IPS-18c (cell line): ENCODE data around the gene SMAD6.

Source experiments
- H3K4me3 ChIP-seq: 2 replicates; pipeline ENCODE4 v1.7.0; 2013; ENCODE audit warnings: low read depth, mild to moderate bottlenecking, low read length, moderate library complexity; ENCODE audit not compliant: insufficient read depth
- H3K9me3 ChIP-seq: one replicate; pipeline ENCODE4 v1.6.1; 2013; ENCODE audit warnings: mild to moderate bottlenecking, low read length, moderate library complexity; ENCODE audit not compliant: control insufficient read depth, insufficient read depth

Gene SMAD6

DNA sequence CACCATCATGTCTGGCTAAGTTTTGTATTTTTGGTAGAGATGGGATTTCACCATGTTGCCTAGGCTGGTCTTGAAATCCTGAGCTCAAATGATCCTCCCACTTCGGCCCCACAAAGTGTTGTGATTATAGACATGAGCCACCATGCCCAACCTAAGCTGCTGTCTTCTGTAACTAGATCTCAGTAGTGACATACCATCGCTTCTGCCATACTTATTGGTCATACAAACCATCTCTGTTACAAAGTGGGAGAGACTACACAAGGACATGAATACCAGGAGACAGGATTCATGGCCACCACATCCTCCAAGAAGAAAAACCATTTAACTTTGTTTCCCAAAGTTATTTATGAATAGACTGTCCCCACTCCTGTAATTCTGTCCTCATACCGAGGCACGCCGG is 81.3 kb downstream of the SMAD6 start:
- Histone ChIP-seq H3K4me3 (no peak overlapping the region), H3K9me3 (no peaks in the 10 kb centered on the region)

DNA sequence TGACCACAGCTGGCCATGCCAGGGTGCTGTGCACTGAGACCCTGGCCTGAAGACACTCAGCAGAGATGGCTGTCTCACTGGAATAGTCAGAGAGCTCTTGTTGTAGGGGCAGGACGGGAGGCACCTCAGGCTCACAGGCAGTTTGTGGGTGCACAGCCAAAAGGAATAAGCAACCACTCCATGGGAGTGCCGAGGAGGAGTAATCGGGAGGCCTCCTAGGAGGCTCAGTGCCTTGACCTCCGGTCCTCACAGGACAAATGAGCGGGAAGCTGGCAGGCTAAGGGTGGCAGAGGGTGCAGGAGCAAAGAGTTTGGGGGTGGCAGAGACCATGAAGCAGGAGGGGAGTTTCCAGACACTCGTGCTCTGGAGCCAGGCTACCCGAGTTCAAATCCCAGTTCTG is 81.7 kb downstream of the SMAD6 start:
- no peaks in the 10 kb centered on the region for H3K9me3 ChIP-seq
- H3K4me3 ChIP-seq, result no peak overlapping the region

DNA sequence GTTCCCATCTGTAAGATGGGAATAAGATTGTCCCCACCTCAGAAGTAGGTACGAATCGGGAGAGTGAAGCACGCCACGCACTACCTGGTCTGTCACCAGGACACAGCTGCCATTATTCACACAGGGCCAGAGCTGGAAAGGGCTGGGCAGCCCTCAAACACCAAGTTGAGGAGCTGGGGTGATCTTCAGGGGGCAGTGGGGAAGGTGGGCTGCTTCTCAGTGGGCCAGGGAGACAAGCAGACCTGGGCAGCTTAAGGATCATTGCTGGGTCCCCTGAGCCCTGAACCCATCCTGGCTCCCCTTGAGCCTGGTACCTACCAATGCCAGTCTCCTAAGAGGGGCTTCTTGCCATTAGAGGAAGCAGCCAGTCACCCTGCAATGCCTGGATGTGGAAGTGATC is 82.1 kb downstream of the SMAD6 start:
- H3K4me3 ChIP-seq, result no peak overlapping the region
- H3K9me3 ChIP-seq, result no peaks in the 10 kb centered on the region

DNA sequence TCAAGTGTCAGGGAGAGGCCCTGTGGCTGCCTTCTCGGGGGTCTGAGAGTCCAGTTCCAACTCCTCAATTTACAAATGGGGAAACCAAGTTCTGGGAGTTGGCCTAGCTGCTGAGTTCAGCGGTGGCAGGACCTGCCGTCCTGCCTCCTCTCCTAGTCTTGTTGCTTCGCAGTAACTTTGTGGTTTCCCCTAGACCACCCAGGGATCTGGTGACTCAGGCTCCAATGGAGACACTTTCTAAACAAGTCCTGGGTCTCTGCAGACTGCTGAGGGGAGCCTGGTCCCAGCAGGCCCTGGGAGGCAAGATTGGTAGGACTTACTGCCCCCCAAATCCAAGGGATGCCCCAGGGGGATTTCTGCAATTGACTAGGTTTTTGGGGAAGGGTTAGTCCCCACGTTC is 83.6 kb downstream of the SMAD6 start:
- H3K4me3 ChIP-seq, result no peak overlapping the region
- no peaks in the 10 kb centered on the region for H3K9me3 ChIP-seq

DNA sequence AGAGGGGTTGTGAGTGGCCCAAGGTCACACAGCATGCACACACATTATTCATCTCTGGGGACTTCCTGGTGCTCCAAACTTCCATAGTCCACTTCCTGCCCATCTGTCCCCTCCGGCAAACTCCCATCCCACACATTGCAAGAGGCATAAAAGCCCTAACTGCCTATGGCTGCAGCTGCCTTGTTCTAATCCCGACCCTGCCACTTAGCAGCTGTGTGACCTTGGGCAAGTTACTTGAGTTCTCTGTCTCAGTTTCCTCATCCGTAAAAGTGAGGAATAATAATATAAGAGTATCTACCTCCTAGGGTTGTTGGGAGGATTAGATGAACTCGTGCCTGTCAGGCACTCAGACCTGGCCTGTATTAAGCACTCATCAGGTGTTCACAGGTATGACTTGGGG is 84.2 kb downstream of the SMAD6 start:
- H3K4me3 ChIP-seq, result no peak overlapping the region
- H3K9me3 ChIP-seq, result no peaks in the 10 kb centered on the region

DNA sequence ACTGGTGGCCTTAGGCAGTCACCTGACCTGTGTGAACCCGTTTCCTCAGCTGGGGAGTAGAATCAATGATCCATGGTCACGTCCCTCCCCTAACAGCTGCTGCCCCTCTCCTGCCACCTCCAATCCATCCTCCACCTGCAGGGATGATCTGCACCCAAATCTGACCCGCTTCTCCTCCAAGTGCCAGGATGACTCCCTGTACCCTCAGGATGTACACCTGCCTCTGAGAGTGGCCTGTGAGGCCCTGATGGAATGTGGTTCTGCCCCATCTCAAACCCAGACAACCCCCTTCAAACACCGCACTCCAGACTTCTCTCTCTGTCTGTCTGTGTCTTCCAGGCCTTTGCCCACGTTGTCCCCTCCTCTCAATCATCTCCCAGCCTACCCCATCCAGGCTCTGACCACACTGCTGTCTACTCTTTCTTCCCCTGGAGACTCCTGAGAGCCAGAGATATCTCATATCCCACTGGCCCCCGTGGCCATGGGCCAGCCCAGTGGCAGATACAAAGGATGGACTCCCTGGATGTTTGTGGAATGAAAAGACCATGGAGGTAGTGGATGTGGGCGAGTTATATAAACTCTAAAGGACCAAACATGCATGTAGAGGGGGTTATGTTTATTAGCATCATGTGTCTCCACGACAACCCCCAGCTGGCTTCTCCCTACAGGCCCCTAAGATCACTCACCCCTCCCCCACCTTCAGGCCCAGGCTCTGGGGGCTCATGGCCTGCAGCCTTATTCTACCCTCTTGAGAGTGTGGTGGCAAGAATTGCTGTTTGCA is 84.9 kb downstream of the SMAD6 start:
- Histone ChIP-seq H3K9me3 (no peaks in the 10 kb centered on the region), H3K4me3 (no peak overlapping the region)

DNA sequence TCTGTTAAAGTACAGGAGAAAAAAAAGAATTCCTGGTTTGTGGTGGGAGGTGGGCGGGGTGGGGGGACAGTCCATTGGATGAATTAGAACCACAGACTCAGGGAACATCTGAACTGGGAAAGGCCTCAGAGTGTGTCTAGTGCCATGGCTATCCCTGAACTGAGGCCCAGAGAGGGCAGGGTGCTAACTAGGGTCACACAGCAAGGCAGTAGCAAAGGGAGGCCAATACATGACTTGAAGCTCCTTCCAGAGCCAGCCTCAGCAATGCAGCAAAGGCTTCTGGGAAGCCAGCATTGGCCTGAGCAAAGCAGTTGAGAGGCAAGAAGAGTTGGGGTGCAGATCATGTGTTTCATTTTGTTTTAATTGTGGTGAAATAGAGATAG is 85.4 kb downstream of the SMAD6 start:
- Histone ChIP-seq H3K4me3 (no peak overlapping the region), H3K9me3 (no peaks in the 10 kb centered on the region)

DNA sequence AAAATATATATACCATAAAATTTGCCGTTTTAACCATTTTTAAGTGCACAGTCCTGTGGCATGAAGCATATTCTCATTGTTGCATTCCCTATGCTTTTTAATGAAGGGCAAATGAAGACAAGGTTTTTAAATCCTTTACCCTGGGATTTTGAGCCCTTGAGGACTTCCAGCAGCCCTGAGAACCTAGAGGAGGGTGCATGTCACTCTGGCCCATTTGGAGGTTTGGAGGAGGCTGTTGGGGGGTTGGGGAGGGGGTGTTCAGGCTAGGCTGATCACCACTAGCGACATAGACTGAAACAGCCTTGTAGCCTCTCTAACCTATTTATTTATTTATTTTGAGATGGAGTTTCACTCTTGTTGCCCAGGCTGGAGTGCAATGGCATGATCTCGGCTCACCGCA is 86.0 kb downstream of the SMAD6 start:
- H3K4me3 ChIP-seq, result no peak overlapping the region
- H3K9me3 ChIP-seq, result no peaks in the 10 kb centered on the region

DNA sequence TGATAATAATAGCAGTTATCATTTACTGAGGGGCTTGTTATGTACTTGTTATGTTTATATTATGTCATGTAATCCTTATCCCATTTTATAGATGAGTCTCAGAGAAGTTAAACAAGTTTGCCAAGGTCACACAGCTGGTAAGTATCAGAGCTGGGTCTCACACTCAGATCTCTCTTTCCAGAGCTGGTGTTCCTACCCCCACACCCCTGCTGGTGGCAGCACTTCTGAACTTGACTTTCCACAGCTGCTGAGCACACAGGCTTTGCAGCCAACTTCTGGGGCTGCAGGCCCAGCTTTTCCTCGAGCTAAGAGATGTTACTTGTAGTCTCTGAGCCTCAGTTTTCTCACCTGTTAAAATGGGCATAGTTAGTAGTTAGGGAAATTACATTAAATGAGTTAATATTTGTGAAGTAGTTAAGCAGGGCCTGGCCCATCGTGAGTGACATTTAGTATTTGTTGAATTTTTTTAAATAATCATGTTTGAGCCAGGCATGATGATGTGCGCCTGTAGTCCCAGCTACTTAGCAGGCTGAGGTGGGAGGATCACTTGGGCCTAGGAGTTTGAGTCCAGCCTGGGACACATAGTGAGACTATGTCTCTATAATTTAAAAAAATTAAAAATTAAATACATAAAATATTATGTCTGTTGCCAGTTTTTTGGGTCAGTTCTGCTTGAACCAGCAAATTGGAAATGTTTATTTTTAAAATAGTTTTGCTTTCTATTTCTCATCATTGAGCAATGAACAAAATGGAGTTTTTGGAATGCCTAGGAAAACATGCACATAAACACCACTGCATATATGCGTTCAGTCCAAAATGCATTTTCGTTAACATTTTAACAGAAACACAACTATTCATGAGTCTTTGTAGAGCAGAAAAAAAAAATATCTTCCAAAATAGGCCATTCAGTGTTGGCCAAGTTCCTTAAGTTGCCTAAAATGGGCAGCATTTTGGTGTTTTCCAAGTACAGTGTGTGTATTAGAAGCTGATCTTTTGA is 87.3 kb downstream of the SMAD6 start:
- Histone ChIP-seq H3K9me3 (no peaks in the 10 kb centered on the region), H3K4me3 (no peak overlapping the region)

DNA sequence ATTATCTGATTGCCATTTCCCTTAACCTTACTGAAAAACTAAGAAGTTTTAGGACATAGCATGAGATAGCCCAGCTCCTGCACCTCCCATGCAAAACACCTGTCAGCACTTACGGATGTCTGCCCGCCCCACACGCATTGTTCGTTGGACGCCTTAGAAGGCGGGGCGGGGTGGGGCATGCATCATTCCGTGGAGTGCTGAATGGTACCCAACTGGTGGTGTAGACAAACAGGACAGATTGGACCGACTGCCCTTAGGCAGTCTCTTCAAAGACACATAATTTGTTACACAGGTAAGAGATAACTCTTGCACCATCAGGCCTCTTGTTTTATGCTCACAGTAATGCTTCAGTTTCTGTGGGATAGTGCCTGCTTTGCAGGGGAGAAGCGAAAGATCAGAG is 93.8 kb downstream of the SMAD6 start:
- H3K9me3 ChIP-seq, result peaks cover 2% of the 10 kb centered on the region
- no peak overlapping the region for H3K4me3 ChIP-seq

DNA sequence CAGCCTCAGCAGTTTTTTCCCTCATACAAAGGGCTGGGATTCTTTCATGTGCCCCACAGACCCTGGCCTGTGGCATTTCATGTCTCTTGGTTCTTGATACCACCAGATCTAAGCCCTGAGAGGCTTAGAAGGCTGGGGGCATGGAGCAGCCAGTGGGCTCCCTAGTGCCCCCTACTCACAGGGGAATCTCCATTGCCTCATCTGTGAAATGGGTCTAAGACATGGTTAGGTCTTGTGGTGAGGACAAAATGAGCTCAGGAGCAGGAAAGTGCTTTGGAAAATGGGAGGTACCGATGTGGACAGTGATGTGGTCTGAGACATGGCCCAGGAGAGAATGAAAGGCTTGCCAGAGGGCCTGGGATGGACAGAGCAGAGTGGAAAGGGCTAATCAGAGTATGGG is 94.3 kb downstream of the SMAD6 start:
- Histone ChIP-seq H3K9me3 (peaks cover 2% of the 10 kb centered on the region), H3K4me3 (no peak overlapping the region)

DNA sequence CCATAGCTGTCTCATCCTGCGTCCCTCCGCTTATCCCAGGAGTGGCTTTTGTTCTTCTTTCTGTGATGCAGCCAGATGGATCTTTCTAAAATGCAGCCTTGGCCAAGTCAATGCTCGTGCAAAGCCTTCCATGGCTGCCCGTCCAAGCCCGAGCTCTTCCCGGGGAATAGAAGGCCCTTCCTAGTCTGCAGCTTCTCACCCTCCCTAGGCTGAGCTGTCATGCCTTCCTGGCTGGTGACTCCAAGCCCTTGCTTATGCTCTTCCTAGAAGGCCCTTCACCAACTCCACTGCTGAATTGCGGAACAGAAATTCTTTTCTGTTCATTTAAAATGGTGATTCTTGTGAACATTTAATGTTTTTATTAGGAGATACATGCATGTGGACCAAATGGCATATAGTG is 95.9 kb downstream of the SMAD6 start:
- no peak overlapping the region for H3K4me3 ChIP-seq
- H3K9me3 ChIP-seq, result peaks cover 2% of the 10 kb centered on the region

DNA sequence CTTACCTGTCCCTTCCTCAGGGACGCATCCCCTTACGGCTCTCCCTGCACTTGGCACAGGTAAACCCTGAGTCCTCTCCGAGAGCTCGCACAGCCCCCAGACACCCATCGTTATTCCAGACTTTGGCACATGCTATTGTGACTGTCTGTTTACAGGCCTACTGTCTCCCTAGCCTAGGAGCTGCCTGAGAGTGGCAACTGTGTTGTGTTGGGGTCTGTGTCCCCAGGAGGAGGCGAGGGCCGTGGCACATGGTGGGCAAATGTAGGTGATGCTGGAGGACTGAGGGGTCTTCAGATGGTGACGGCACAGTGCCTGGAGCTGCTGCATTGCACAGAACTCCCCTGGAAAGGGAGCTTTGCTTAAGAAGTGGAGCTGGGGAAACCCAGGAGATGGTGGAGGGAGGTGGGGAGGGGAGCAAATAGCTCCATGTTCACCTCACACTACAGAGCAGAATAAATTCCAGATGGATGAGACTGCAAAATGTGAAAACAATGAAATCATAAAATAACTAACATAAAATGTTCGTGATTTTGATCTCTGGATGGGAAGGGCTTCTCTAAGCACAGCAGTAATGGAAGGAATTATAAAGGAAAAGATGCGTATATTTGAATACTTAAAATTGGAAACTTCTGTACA is 96.5 kb downstream of the SMAD6 start:
- Histone ChIP-seq H3K4me3 (no peak overlapping the region), H3K9me3 (peaks cover 2% of the 10 kb centered on the region)

DNA sequence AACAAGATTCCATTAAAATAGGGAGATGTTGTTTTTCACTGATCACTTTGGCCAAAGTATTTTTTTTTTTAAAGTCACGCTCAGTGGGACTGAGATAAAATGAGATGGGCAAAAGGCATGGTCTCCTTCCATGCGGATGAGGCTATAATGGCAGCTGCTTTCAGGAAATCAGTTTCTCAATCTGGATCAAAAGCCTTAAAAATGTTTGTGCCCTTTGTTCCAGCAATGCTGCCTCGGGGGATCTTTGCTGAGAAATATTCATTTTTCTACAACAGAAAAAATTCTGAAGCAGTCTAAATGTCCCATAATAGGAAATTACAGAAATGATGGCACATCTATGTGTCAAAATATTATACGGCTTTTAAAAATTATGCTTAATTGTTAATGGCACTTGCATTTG is 97.2 kb downstream of the SMAD6 start:
- Histone ChIP-seq H3K9me3 (peaks cover 2% of the 10 kb centered on the region), H3K4me3 (no peak overlapping the region)

DNA sequence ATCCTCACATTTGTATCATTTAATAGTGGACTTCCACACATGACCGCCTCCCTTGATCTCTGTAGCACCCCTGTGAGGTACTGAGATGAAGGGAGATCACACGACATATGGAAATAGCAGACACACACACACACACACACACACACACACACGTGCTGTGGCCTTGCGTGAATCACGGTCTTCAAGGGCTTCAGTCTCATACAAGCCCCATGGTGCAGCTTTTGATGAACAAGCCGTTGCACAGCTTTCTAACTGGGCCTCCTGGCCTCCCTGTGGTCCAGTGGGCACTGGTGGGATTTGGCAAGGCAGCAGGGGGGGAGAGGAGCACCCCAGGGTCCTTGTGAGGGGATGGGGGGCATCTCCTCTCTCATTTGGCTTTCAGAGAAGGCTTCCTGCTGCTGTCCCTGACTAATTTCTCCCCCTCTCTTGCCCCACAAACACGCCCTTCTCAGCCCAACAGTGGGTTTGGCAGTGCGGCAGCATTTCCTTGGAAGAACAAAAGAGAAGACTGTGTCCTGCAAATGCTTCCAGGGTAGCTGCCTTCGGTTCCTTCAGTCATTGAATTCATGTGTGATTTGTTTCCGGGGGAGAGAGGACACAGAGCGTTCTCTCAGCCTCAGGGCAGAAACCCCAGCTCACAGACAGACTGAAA is 98.7 kb downstream of the SMAD6 start:
- Histone ChIP-seq H3K4me3 (no peak overlapping the region), H3K9me3 (peaks cover 2% of the 10 kb centered on the region)

DNA sequence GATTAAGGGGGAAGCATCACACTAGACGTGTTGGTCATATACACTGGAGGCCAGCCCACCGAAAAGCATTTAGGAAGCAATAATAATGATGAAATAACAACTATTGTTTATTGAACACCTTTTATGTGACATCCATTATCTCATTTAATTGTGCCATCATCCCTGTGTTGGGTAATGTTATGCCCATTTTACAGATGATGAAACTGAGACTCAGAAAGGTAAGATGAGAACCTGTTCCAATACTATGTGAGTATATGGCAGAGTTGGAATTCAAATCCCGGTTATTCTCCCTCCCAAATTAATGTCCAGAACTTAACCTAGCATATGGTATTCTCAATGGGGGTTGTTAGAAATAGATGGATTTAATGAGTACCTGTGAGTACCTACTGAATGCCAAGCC is 99.2 kb downstream of the SMAD6 start:
- Histone ChIP-seq H3K4me3 (no peak overlapping the region), H3K9me3 (peaks cover 2% of the 10 kb centered on the region)
